Upper lobe of left lung (tissue), 6 donors: ENCODE measurements around the gene CRTAC1. TPM values are rescaled to one million over a fixed set of nuclear protein-coding genes. Genes with fewer than 3 reads are reported as not detected.

Source experiments
- ATAC-seq, 2 donors: fragments of 200-7000 bp; cut with Tn5 transposase; one replicate each; pipeline ENCODE4 v1.9.1; 2022; ENCODE audit warnings: mild to moderate bottlenecking in 2 of 2, moderate library complexity in 2 of 2; ENCODE audit not compliant: low FRiP score in 2 of 2
- DNase-seq, 2 donors: peaks; one replicate each; pipeline ENCODE4 v3.0.0-alpha.2; 2019 to 2020
- H3K27ac ChIP-seq, 4 donors: fragments of 200-600 bp; sonication (generic); one replicate each; pipeline ENCODE4 v1.5.1; 2016 to 2019
- H3K27me3 ChIP-seq, 4 donors: fragments of 200-600 bp; sonication (generic); one replicate each; pipeline ENCODE4 v1.5.1; 2017 to 2019
- H3K36me3 ChIP-seq, 4 donors: fragments of 200-600 bp; sonication (generic); one replicate each; pipeline ENCODE4 v1.5.1; 2016 to 2019
- H3K4me1 ChIP-seq, 4 donors: fragments of 200-600 bp; sonication (generic); one replicate each; pipeline ENCODE4 v1.5.1; 2018 to 2019
- H3K4me3 ChIP-seq, 4 donors: fragments of 200-600 bp; sonication (generic); one replicate each; pipeline ENCODE4 v1.5.1; 2017 to 2019; ENCODE audit warnings: mild to moderate bottlenecking in 2 of 4, moderate library complexity in 1 of 4
- H3K9me3 ChIP-seq, 4 donors: fragments of 200-600 bp; sonication (generic); one replicate each; pipeline ENCODE4 v1.5.1; 2018 to 2019
- CTCF ChIP-seq, 6 experiments: fragments of 450-650 bp in 4 of 6; fragments of 200-600 bp in 2 of 6; sonication (generic) in 2 of 6; IDR thresholded peaks; one replicate each; pipeline ENCODE4 v1.5.1; 2016 to 2019; ENCODE audit warnings: antibody characterized with exemption in 6 of 6
- EP300 ChIP-seq, 4 donors: sonication (generic); formaldehyde crosslinking; IDR thresholded peaks; one replicate each; pipeline ENCODE4 v1.5.1; 2017; ENCODE audit warnings: antibody characterized with exemption in 4 of 4, control low read depth in 2 of 4
- POLR2A ChIP-seq, 4 donors: fragments of 450-650 bp; IDR thresholded peaks; one replicate each; pipeline ENCODE4 v1.5.1; 2016 to 2017; ENCODE audit warnings: antibody characterized with exemption in 4 of 4, mild to moderate bottlenecking in 2 of 4
- POLR2AphosphoS5 ChIP-seq, 2 donors: sonication (generic); formaldehyde crosslinking; IDR thresholded peaks; one replicate each; pipeline ENCODE4 v1.5.1; 2017; ENCODE audit warnings: antibody characterized with exemption in 2 of 2
- WGBS, 2 donors: methylation state at CpG; one replicate each; pipeline ENCODE4 v1.1.5; 2017 to 2018; 5-methylcytosine and 5-hydroxymethylcytosine counted together
- total RNA-seq, 6 donors: library from RNA; depleted of rRNA in 4 of 6; stranded (reverse); fragments of >200 nt in 4 of 6; gene quantifications; one replicate each; pipeline versions ENCODE4 v1.1.0 to v1.2.1, GENCODE V29; 2016 to 2021
- donor health status: DM: no; HTN: no; CAD: no; lungs with moderate emphysema.
- donor health status: DM: no; HTN: yes; CAD: no; lungs with severe emphysema.

Gene CRTAC1
- total RNA-seq, 6 donors from 2014 or later, result 40.6 to 123 (median 77.3) TPM

- no peak for ATAC-seq
- H3K9me3 ChIP-seq, result no peaks in the 10 kb centered on the region
- DNase-seq, result peak in 1 of 2 donors; percentile 36
- H3K36me3 ChIP-seq, result no peaks in the 10 kb centered on the region
- no peaks in the 10 kb centered on the region for H3K27me3 ChIP-seq
- H3K4me1 ChIP-seq, result no peaks in the 10 kb centered on the region
- WGBS, 2 donors, result 85 to 92% methylated on average over 11 to 13 of the region's 13 CpGs
- no peak overlapping the region for H3K4me3 ChIP-seq
- no peak for TF ChIP-seq POLR2A (IDR thresholded peaks at IDR 0.05)
- no peak for TF ChIP-seq CTCF (IDR thresholded peaks at IDR 0.05)
- no peak for TF ChIP-seq POLR2AphosphoS5 (IDR thresholded peaks at IDR 0.05)
- no peak overlapping the region for H3K27ac ChIP-seq
Observed at GRCh38 chr10:97926055-97926454, 104.4 kb downstream of the CRTAC1 start.

- DNase-seq (no peak), ATAC-seq (no peak)
- TF ChIP-seq POLR2A (IDR thresholded peaks at IDR 0.05) (no peak), EP300 (IDR thresholded peaks at IDR 0.05) (no peak), POLR2AphosphoS5 (IDR thresholded peaks at IDR 0.05) (no peak), CTCF (IDR thresholded peaks at IDR 0.05) (no peak)
- Histone ChIP-seq H3K36me3 (no peaks in the 10 kb centered on the region), H3K4me1 (no peaks in the 10 kb centered on the region), H3K27me3 (no peaks in the 10 kb centered on the region), H3K27ac (no peak overlapping the region), H3K4me3 (no peak overlapping the region), H3K9me3 (no peaks in the 10 kb centered on the region)
- WGBS, 2 donors, result 81 to 87% methylated on average over 11 of the region's 11 CpGs
Observed at GRCh38 chr10:97925308-97925938, 105.0 kb downstream of the CRTAC1 start.

- DNase-seq, result no peak
- H3K27ac ChIP-seq, result no peak overlapping the region
- WGBS, 2 donors, result 54 to 74% methylated on average over 3 of the region's 3 CpGs
Observed at GRCh38 chr10:97924678-97925077, 105.7 kb downstream of the CRTAC1 start.

GRCh38 chr10:97923476-97923875, 106.9 kb downstream of the CRTAC1 start:
- DNase-seq (no peak), ATAC-seq (no peak)
- H3K27ac ChIP-seq, result no peak overlapping the region
- no peak overlapping the region for H3K4me3 ChIP-seq
- H3K27me3 ChIP-seq, result no peaks in the 10 kb centered on the region
- no peaks in the 10 kb centered on the region for H3K36me3 ChIP-seq
- TF ChIP-seq CTCF (IDR thresholded peaks at IDR 0.05) (no peak), POLR2AphosphoS5 (IDR thresholded peaks at IDR 0.05) (no peak), POLR2A (IDR thresholded peaks at IDR 0.05) (no peak), EP300 (IDR thresholded peaks at IDR 0.05) (no peak)
- WGBS, 2 donors, result 89 to 96% methylated on average over 4 to 5 of the region's 5 CpGs
- no peaks in the 10 kb centered on the region for H3K9me3 ChIP-seq
- no peaks in the 10 kb centered on the region for H3K4me1 ChIP-seq

More at GRCh38 chr10:97924678-97925077, 105.7 kb downstream of the CRTAC1 start:
- Histone ChIP-seq H3K36me3 (no peaks in the 10 kb centered on the region), H3K4me1 (no peaks in the 10 kb centered on the region), H3K9me3 (no peaks in the 10 kb centered on the region), H3K27me3 (no peaks in the 10 kb centered on the region), H3K4me3 (no peak overlapping the region)
- ATAC-seq, result no peak
- TF ChIP-seq POLR2A (IDR thresholded peaks at IDR 0.05), result no peak
- TF ChIP-seq EP300 (IDR thresholded peaks at IDR 0.05), result no peak
- no peak for TF ChIP-seq CTCF (IDR thresholded peaks at IDR 0.05)
- TF ChIP-seq POLR2AphosphoS5 (IDR thresholded peaks at IDR 0.05), result no peak

GRCh38 chr10:97923057-97923456, 107.4 kb downstream of the CRTAC1 start:
- no peak for ATAC-seq
- no peaks in the 10 kb centered on the region for H3K9me3 ChIP-seq
- H3K36me3 ChIP-seq, result no peaks in the 10 kb centered on the region
- DNase-seq, result peak in 1 of 2 donors; percentile 47
- no peak overlapping the region for H3K4me3 ChIP-seq
- no peaks in the 10 kb centered on the region for H3K4me1 ChIP-seq
- WGBS, 2 donors, result 91 to 92% methylated on average over 12 to 13 of the region's 13 CpGs
- H3K27ac ChIP-seq, result no peak overlapping the region
- no peak for TF ChIP-seq POLR2A (IDR thresholded peaks at IDR 0.05)
- no peak for TF ChIP-seq CTCF (IDR thresholded peaks at IDR 0.05)
- TF ChIP-seq EP300 (IDR thresholded peaks at IDR 0.05), result no peak
- no peak for TF ChIP-seq POLR2AphosphoS5 (IDR thresholded peaks at IDR 0.05)
- no peaks in the 10 kb centered on the region for H3K27me3 ChIP-seq
